ENCODE results near the gene SLC12A6. TPM values are rescaled to one million over a fixed set of nuclear protein-coding genes. Genes with fewer than 3 reads are reported as not detected.
"Not testable (repeated sequence)": the region's sequence is repeated elsewhere in the genome, so short reads cannot be mapped to it uniquely, and the experiment has no call there.

SLC12A6 gene
- total RNA-seq, 2 experiments from 2014 or later = 19.2 to 20.1 TPM

GRCh38 chr15:34342213-34342736 lies 4.7 kb upstream of the SLC12A6 start:
- not testable (repeated sequence) for DNase-seq, H3K4me3 Mint-ChIP-seq, H3K27ac Mint-ChIP-seq, H3K9me3 Mint-ChIP-seq, H3K27me3 Mint-ChIP-seq
- Mint-ChIP-seq H3K36me3 (peaks cover 26% of the 10 kb centered on the region), H3K4me1 (peaks cover 23% of the 10 kb centered on the region)

- H3K27me3 Mint-ChIP-seq = no peaks in the 10 kb centered on the region
- no peak for DNase-seq
- peak overlapping the region; percentile 56 for H3K27ac Mint-ChIP-seq
- H3K4me3 Mint-ChIP-seq = no peak overlapping the region
- H3K36me3 Mint-ChIP-seq = peaks cover 32% of the 10 kb centered on the region
- H3K9me3 Mint-ChIP-seq = no peaks in the 10 kb centered on the region
- H3K4me1 Mint-ChIP-seq = peaks cover 28% of the 10 kb centered on the region
Measured at GRCh38 chr15:34341381-34342212, 4.0 kb upstream of the SLC12A6 start.

GRCh38 chr15:34339946-34340345 lies 2.4 kb upstream of the SLC12A6 start:
- no peak for DNase-seq
- Mint-ChIP-seq H3K27me3 (no peaks in the 10 kb centered on the region), H3K4me1 (peaks cover 41% of the 10 kb centered on the region), H3K36me3 (peaks cover 32% of the 10 kb centered on the region), H3K27ac (peak overlapping the region; percentile 39), H3K9me3 (no peaks in the 10 kb centered on the region), H3K4me3 (peak overlapping the region; percentile 54)

GRCh38 chr15:34338347-34338746 lies 766 bp upstream of the SLC12A6 start:
- H3K9me3 Mint-ChIP-seq = no peaks in the 10 kb centered on the region
- H3K36me3 Mint-ChIP-seq = peaks cover 34% of the 10 kb centered on the region
- peak overlapping the region; percentile 96 for H3K4me3 Mint-ChIP-seq
- no peaks in the 10 kb centered on the region for H3K27me3 Mint-ChIP-seq
- H3K27ac Mint-ChIP-seq = no peak overlapping the region
- no peak for DNase-seq
- peaks cover 50% of the 10 kb centered on the region for H3K4me1 Mint-ChIP-seq

- H3K4me1 Mint-ChIP-seq = peaks cover 61% of the 10 kb centered on the region
Measured at GRCh38 chr15:34336991-34337556, 507 bp downstream of the SLC12A6 start.

GRCh38 chr15:34336231-34336990 lies 1.2 kb downstream of the SLC12A6 start:
- Mint-ChIP-seq H3K27ac (peak overlapping the region; percentile 90), H3K36me3 (peaks cover 33% of the 10 kb centered on the region), H3K4me3 (peak overlapping the region; percentile 96), H3K27me3 (no peaks in the 10 kb centered on the region), H3K4me1 (peaks cover 63% of the 10 kb centered on the region), H3K9me3 (no peaks in the 10 kb centered on the region)
- no peak for DNase-seq

More at GRCh38 chr15:34336991-34337556, 507 bp downstream of the SLC12A6 start:
- H3K36me3 Mint-ChIP-seq = peaks cover 35% of the 10 kb centered on the region
- no peaks in the 10 kb centered on the region for H3K27me3 Mint-ChIP-seq
- no peaks in the 10 kb centered on the region for H3K9me3 Mint-ChIP-seq
- peak overlapping the region; percentile 90 for H3K27ac Mint-ChIP-seq
- DNase-seq = peak; percentile 24
- H3K4me3 Mint-ChIP-seq = peak overlapping the region; percentile 96

- H3K9me3 Mint-ChIP-seq = no peaks in the 10 kb centered on the region
- peaks cover 29% of the 10 kb centered on the region for H3K36me3 Mint-ChIP-seq
- H3K4me3 Mint-ChIP-seq = peak overlapping the region; percentile 96
- H3K27me3 Mint-ChIP-seq = no peaks in the 10 kb centered on the region
- no peak for DNase-seq
- peak overlapping the region; percentile 90 for H3K27ac Mint-ChIP-seq
- H3K4me1 Mint-ChIP-seq = peaks cover 66% of the 10 kb centered on the region
Measured at GRCh38 chr15:34335176-34336032, 2.2 kb downstream of the SLC12A6 start.

GRCh38 chr15:34334672-34335071 lies 2.9 kb downstream of the SLC12A6 start:
- H3K4me3 Mint-ChIP-seq = peak overlapping the region; percentile 96
- peaks cover 65% of the 10 kb centered on the region for H3K4me1 Mint-ChIP-seq
- H3K27ac Mint-ChIP-seq = peak overlapping the region; percentile 90
- H3K9me3 Mint-ChIP-seq = no peaks in the 10 kb centered on the region
- H3K27me3 Mint-ChIP-seq = no peaks in the 10 kb centered on the region
- DNase-seq = no peak
- H3K36me3 Mint-ChIP-seq = peaks cover 24% of the 10 kb centered on the region

GRCh38 chr15:34332553-34333120 lies 4.9 kb downstream of the SLC12A6 start:
- H3K27ac Mint-ChIP-seq = peak overlapping the region; percentile 90
- peaks cover 22% of the 10 kb centered on the region for H3K36me3 Mint-ChIP-seq
- H3K4me3 Mint-ChIP-seq = peak overlapping the region; percentile 19
- H3K4me1 Mint-ChIP-seq = peaks cover 74% of the 10 kb centered on the region
- no peaks in the 10 kb centered on the region for H3K27me3 Mint-ChIP-seq
- DNase-seq = no peak
- no peaks in the 10 kb centered on the region for H3K9me3 Mint-ChIP-seq

GRCh38 chr15:34331809-34332208 lies 5.8 kb downstream of the SLC12A6 start:
- Mint-ChIP-seq H3K36me3 (peaks cover 19% of the 10 kb centered on the region), H3K27ac (peak overlapping the region; percentile 90), H3K4me3 (peak overlapping the region; percentile 53), H3K9me3 (no peaks in the 10 kb centered on the region), H3K4me1 (peaks cover 78% of the 10 kb centered on the region), H3K27me3 (no peaks in the 10 kb centered on the region)
- DNase-seq = no peak

- DNase-seq = no peak
- H3K4me3 Mint-ChIP-seq = no peak overlapping the region
- H3K9me3 Mint-ChIP-seq = no peaks in the 10 kb centered on the region
- peaks cover 18% of the 10 kb centered on the region for H3K36me3 Mint-ChIP-seq
- peaks cover 76% of the 10 kb centered on the region for H3K4me1 Mint-ChIP-seq
- peak overlapping the region; percentile 81 for H3K27ac Mint-ChIP-seq
- H3K27me3 Mint-ChIP-seq = no peaks in the 10 kb centered on the region
Measured at GRCh38 chr15:34330279-34330678, 7.3 kb downstream of the SLC12A6 start.

- Mint-ChIP-seq H3K27ac (peak overlapping the region; percentile 77), H3K4me1 (peaks cover 75% of the 10 kb centered on the region), H3K36me3 (peaks cover 18% of the 10 kb centered on the region), H3K27me3 (no peaks in the 10 kb centered on the region), H3K9me3 (no peaks in the 10 kb centered on the region), H3K4me3 (peak overlapping the region; percentile 16)
- DNase-seq = no peak
Measured at GRCh38 chr15:34329006-34329405, 8.6 kb downstream of the SLC12A6 start.

GRCh38 chr15:34327906-34328305 lies 9.7 kb downstream of the SLC12A6 start:
- Mint-ChIP-seq H3K27me3 (no peaks in the 10 kb centered on the region), H3K4me3 (peak overlapping the region; percentile 67), H3K27ac (peak overlapping the region; percentile 84), H3K36me3 (peaks cover 20% of the 10 kb centered on the region), H3K4me1 (peaks cover 73% of the 10 kb centered on the region), H3K9me3 (peaks cover 3% of the 10 kb centered on the region)
- DNase-seq = no peak

GRCh38 chr15:34325368-34325767 lies 12.2 kb downstream of the SLC12A6 start:
- Mint-ChIP-seq H3K4me3 (peak overlapping the region; percentile 42), H3K36me3 (peaks cover 14% of the 10 kb centered on the region), H3K4me1 (peaks cover 56% of the 10 kb centered on the region), H3K9me3 (peaks cover 3% of the 10 kb centered on the region), H3K27me3 (no peaks in the 10 kb centered on the region), H3K27ac (peak overlapping the region; percentile 78)
- DNase-seq = no peak
